Coronary artery (tissue), 2 donors: ENCODE results near the gene FHL2.

Experiments used
- DNase-seq: peaks from one replicate; pipeline ENCODE4 v3.0.0-alpha.2; 2017; ENCODE audit warnings: low spot score
- H3K27ac ChIP-seq, 2 donors: fragments of 200-600 bp; sonication (generic); one replicate each; pipeline ENCODE4 v1.5.1; 2016 to 2019
- H3K4me3 ChIP-seq: fragments of 200-600 bp; sonication (generic); 2 replicates; pipeline ENCODE4 v1.5.1; 2016; ENCODE audit warnings: mild to moderate bottlenecking, moderate library complexity
- CTCF ChIP-seq: fragments of 200-600 bp; sonication (generic); IDR thresholded peaks from one replicate; pipeline ENCODE4 v1.5.1; 2019; ENCODE audit warnings: antibody characterized with exemption

Gene FHL2

GRCh38 chr2:105421053-105421452 is 22.2 kb upstream of the FHL2 start:
- TF ChIP-seq CTCF, result no peak
- Histone ChIP-seq H3K4me3 (no peak overlapping the region), H3K27ac (no peak overlapping the region)
- no peak for DNase-seq

- H3K27ac ChIP-seq, result no peak overlapping the region
- TF ChIP-seq CTCF, result no peak
- DNase-seq, result no peak
- no peak overlapping the region for H3K4me3 ChIP-seq
Observed at GRCh38 chr2:105418522-105418921, 19.7 kb upstream of the FHL2 start.

- DNase-seq, result no peak
- no peak overlapping the region for H3K27ac ChIP-seq
- TF ChIP-seq CTCF, result no peak
- no peak overlapping the region for H3K4me3 ChIP-seq
Observed at GRCh38 chr2:105417857-105418436, 19.1 kb upstream of the FHL2 start.

GRCh38 chr2:105416156-105416555 is 17.3 kb upstream of the FHL2 start:
- no peak for TF ChIP-seq CTCF
- H3K27ac ChIP-seq, result no peak overlapping the region
- no peak overlapping the region for H3K4me3 ChIP-seq
- no peak for DNase-seq

GRCh38 chr2:105415007-105415406 is 16.2 kb upstream of the FHL2 start:
- Histone ChIP-seq H3K4me3 (no peak overlapping the region), H3K27ac (no peak overlapping the region)
- no peak for TF ChIP-seq CTCF
- DNase-seq, result no peak

GRCh38 chr2:105413206-105413605 is 14.4 kb upstream of the FHL2 start:
- H3K27ac ChIP-seq, result no peak overlapping the region
- TF ChIP-seq CTCF, result no peak
- DNase-seq, result no peak
- no peak overlapping the region for H3K4me3 ChIP-seq

GRCh38 chr2:105412584-105412983 is 13.7 kb upstream of the FHL2 start:
- DNase-seq, result no peak
- Histone ChIP-seq H3K27ac (no peak overlapping the region), H3K4me3 (no peak overlapping the region)
- no peak for TF ChIP-seq CTCF
